Raji (cell line): ENCODE measurements around the gene SLC23A3.

Experiments
- POLR2A ChIP-seq: IDR thresholded peaks from 2 replicates; pipeline ENCODE4 v1.6.1; 2011; ENCODE audit warnings: low read depth, low read length, control low read depth; ENCODE audit not compliant: insufficient read depth

The SLC23A3 gene

GRCh38 chr2:219119422-219120043 lies 50.3 kb downstream of the SLC23A3 start:
- no peak for TF ChIP-seq POLR2A

GRCh38 chr2:219118504-219118903 lies 51.3 kb downstream of the SLC23A3 start:
- TF ChIP-seq POLR2A: no peak

- no peak for TF ChIP-seq POLR2A
Observed at GRCh38 chr2:219116776-219117646, 52.8 kb downstream of the SLC23A3 start.

- TF ChIP-seq POLR2A: no peak
Observed at GRCh38 chr2:219112651-219113338, 57.0 kb downstream of the SLC23A3 start.

GRCh38 chr2:219112062-219112406 lies 57.8 kb downstream of the SLC23A3 start:
- no peak for TF ChIP-seq POLR2A
